Measurements from ENCODE around the gene DROSHA. TPM values are rescaled to one million over a fixed set of nuclear protein-coding genes. Genes with fewer than 3 reads are reported as not detected.

Gene DROSHA
- total RNA-seq, 1 experiment from 2014 or later: 58.3 TPM

- Histone ChIP-seq H3K27me3 (ENCODE audit: low read length) (no peaks in the 10 kb centered on the region), H3K36me3 (ENCODE audit: insufficient read depth, low read length) (peaks cover 33% of the 10 kb centered on the region; the same call in 1 of the 2 replicates), H3K4me2 (ENCODE audit: low read depth, low read length, poor library complexity, severe bottlenecking) (no peak overlapping the region), H3K9ac (ENCODE audit: low read length) (no peak overlapping the region), H3K9me3 (ENCODE audit: low read length) (no peaks in the 10 kb centered on the region), H3K4me1 (ENCODE audit: low read length) (no peaks in the 10 kb centered on the region), H3K79me2 (ENCODE audit: low read length) (0 out of 2 replicates have a peak, but pooled peaks cover 6% of the 10 kb centered on the region), H4K20me1 (ENCODE audit: insufficient read depth, low read depth, low read length) (no peaks in the 10 kb centered on the region), H2AFZ (ENCODE audit: low read length) (no peak overlapping the region), H3K9me2 (replicated peaks; ENCODE audit: insufficient read depth, low read length) (no peaks in the 10 kb centered on the region), H3K27ac (ENCODE audit: low read length) (no peak overlapping the region), H3K4me3 (ENCODE audit: low read length) (no peak overlapping the region)
- no peak for DNase-seq
These were observed 115.9 kb downstream of the DROSHA start for GRCh38 chr5:31415960-31416359.

DNA sequence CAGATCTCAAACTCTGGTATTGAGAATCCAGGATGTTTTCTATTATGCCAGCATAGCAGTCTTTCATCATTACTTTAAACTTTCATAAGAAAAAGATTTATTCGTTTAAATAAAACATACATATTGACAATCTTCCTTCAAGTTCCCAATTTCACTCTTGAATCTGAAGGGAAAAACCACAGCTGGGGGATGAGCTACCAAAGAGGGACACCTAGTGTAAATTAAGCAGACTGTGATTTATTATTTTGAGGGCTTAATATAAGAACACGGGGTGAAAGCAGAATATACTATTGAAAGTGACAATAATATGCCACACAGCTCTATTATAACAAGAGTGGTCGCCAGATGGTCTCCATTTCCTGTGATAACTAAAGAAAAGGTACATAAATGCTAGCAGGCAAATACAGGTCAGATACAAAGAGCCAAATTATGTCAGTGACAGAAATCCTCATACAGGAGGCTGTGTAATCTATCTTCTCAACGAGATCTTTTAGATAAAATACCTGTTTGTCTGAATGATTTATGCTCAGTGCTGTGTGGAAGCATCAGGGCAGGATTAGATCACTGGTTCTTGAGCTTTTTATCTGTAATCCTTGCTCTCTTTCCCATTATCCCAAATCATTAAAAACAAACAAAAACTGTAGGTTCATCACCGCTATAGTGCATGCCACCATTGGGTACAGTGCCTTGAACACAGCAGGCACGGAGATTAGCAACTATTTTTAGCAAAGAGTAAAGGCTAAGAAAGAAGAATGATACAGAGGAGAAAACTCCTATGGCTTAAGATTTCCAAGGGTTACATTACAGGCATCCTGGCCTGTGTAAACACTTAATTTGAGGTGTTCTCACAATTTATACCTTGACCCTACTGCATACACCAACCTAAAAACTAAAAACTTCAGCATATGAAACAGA, 116.6 kb downstream of the DROSHA start:
- no peaks in the 10 kb centered on the region for H3K27me3 ChIP-seq (ENCODE audit: low read length)
- peaks cover 29% of the 10 kb centered on the region; the same call in 1 of the 2 replicates for H3K36me3 ChIP-seq (ENCODE audit: insufficient read depth, low read length)
- H3K4me1 ChIP-seq (ENCODE audit: low read length): no peaks in the 10 kb centered on the region

DNA sequence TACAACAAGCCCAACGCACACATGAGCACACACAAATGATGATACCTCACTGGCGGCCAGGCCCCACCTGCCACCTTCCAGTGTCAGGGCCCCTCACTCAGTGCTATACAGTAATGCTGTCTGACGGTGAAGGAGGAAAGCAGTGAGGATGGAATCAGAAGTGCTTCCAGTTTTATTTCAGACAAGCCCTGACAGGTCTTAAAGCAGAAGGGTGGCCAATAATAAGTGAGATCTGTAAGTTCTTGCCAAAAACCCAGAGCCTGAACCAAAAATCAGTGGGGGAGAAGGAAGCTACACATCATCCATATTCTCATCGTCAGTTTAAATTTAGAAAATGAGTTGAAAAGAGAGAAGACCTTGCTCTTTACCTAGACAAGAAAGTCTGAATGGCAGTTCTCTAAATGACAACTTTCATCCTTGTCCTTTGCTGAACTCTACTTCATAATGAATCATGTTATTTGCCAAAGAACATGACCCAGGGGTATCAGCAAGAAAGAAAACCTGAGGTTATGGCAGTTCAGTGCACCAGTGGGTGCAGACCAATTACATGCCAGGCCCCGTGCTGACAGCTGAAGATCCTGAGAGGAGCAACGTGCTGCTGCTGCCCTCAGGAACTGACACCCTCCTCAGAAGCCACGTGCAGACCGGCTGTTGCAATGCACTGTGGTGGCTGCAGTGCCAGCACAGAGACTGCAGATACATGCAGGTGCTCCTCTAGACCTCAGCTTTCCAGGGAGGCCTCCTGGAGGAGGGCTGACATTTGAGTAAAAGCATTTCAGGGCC, 118.7 kb downstream of the DROSHA start:
- H3K36me3 ChIP-seq (ENCODE audit: insufficient read depth, low read length): peaks cover 38% of the 10 kb centered on the region; the same call in 1 of the 2 replicates
- DNase-seq: no peak
- H3K79me2 ChIP-seq (ENCODE audit: low read length): 0 out of 2 replicates have a peak, but pooled peaks cover 6% of the 10 kb centered on the region
- no peaks in the 10 kb centered on the region for H3K4me1 ChIP-seq (ENCODE audit: low read length)
- no peaks in the 10 kb centered on the region for H3K9me3 ChIP-seq (ENCODE audit: low read length)
- no peak overlapping the region for H3K9ac ChIP-seq (ENCODE audit: low read length)
- H4K20me1 ChIP-seq (ENCODE audit: insufficient read depth, low read depth, low read length): no peaks in the 10 kb centered on the region
- H3K27ac ChIP-seq (ENCODE audit: low read length): no peak overlapping the region
- H3K4me3 ChIP-seq (ENCODE audit: low read length): no peak overlapping the region
- no peaks in the 10 kb centered on the region for H3K9me2 ChIP-seq (replicated peaks; ENCODE audit: insufficient read depth, low read length)
- H3K4me2 ChIP-seq (ENCODE audit: low read depth, low read length, poor library complexity, severe bottlenecking): no peak overlapping the region
- H3K27me3 ChIP-seq (ENCODE audit: low read length): no peaks in the 10 kb centered on the region
- H2AFZ ChIP-seq (ENCODE audit: low read length): no peak overlapping the region

More for the DNA sequence above, 116.6 kb downstream of the DROSHA start:
- 0 out of 2 replicates have a peak, but pooled peaks cover 6% of the 10 kb centered on the region for H3K79me2 ChIP-seq (ENCODE audit: low read length)
- no peaks in the 10 kb centered on the region for H3K9me3 ChIP-seq (ENCODE audit: low read length)
- no peaks in the 10 kb centered on the region for H3K9me2 ChIP-seq (replicated peaks; ENCODE audit: insufficient read depth, low read length)
- no peak overlapping the region for H3K9ac ChIP-seq (ENCODE audit: low read length)
- H2AFZ ChIP-seq (ENCODE audit: low read length): no peak overlapping the region
- no peak for DNase-seq
- H3K4me2 ChIP-seq (ENCODE audit: low read depth, low read length, poor library complexity, severe bottlenecking): no peak overlapping the region
- H3K27ac ChIP-seq (ENCODE audit: low read length): no peak overlapping the region
- no peaks in the 10 kb centered on the region for H4K20me1 ChIP-seq (ENCODE audit: insufficient read depth, low read depth, low read length)
- H3K4me3 ChIP-seq (ENCODE audit: low read length): no peak overlapping the region

DNA sequence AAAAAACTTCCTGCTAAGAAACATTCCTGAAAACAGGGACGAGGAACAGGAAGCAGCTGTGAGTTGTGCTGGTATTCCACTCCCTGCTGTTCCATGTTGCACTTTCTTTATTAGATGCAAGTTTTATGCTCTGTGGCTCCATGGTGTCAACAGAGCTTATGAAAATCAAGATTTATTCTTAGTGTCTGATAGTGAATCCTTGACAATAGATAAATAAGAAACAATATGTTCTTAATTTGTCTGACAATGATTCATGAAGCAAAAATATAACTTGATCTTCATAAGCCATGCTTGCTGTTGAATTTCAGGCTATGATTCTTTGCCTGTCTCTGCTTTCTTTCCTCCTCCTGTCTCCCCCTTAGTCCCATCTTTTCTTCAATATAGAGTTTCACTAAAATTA, 119.6 kb downstream of the DROSHA start:
- Histone ChIP-seq H3K9me3 (ENCODE audit: low read length) (no peaks in the 10 kb centered on the region), H3K27me3 (ENCODE audit: low read length) (no peaks in the 10 kb centered on the region), H4K20me1 (ENCODE audit: insufficient read depth, low read depth, low read length) (no peaks in the 10 kb centered on the region), H3K9ac (ENCODE audit: low read length) (no peak overlapping the region), H3K4me2 (ENCODE audit: low read depth, low read length, poor library complexity, severe bottlenecking) (no peak overlapping the region), H3K4me3 (ENCODE audit: low read length) (no peak overlapping the region), H3K27ac (ENCODE audit: low read length) (no peak overlapping the region), H3K4me1 (ENCODE audit: low read length) (no peaks in the 10 kb centered on the region), H3K79me2 (ENCODE audit: low read length) (0 out of 2 replicates have a peak, but pooled peaks cover 6% of the 10 kb centered on the region), H2AFZ (ENCODE audit: low read length) (no peak overlapping the region), H3K9me2 (replicated peaks; ENCODE audit: insufficient read depth, low read length) (no peaks in the 10 kb centered on the region), H3K36me3 (ENCODE audit: insufficient read depth, low read length) (peaks cover 33% of the 10 kb centered on the region; the same call in 1 of the 2 replicates)
- no peak for DNase-seq

DNA sequence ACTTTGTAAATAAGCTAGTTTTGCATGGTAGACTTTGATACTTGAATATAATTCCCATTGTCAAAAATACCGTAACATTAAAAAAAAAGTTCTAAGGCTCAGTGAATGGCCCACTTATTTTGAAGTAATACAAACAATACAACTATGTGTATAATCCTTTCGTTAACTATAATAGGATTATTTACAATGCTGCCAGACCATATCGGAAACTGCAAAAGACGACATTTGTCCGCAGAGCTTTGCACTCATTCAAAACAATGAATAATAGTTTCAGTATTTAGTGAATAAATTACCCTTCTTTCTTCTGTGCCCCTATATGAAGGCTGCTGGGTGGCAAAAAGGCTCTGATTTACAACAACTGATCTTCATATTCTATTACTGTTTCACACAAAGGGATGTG, 121.8 kb downstream of the DROSHA start:
- no peak for DNase-seq
- no peak overlapping the region for H3K27ac ChIP-seq (ENCODE audit: low read length)
- peaks cover 42% of the 10 kb centered on the region; the same call in 1 of the 2 replicates for H3K36me3 ChIP-seq (ENCODE audit: insufficient read depth, low read length)
- H3K4me2 ChIP-seq (ENCODE audit: low read depth, low read length, poor library complexity, severe bottlenecking): no peak overlapping the region
- H3K79me2 ChIP-seq (ENCODE audit: low read length): 0 out of 2 replicates have a peak, but pooled peaks cover under 1% of the 10 kb centered on the region
- no peak overlapping the region for H3K9ac ChIP-seq (ENCODE audit: low read length)
- no peaks in the 10 kb centered on the region for H3K27me3 ChIP-seq (ENCODE audit: low read length)
- no peaks in the 10 kb centered on the region for H3K9me2 ChIP-seq (replicated peaks; ENCODE audit: insufficient read depth, low read length)
- H3K4me3 ChIP-seq (ENCODE audit: low read length): no peak overlapping the region
- H4K20me1 ChIP-seq (ENCODE audit: insufficient read depth, low read depth, low read length): no peaks in the 10 kb centered on the region
- H3K9me3 ChIP-seq (ENCODE audit: low read length): no peaks in the 10 kb centered on the region
- H3K4me1 ChIP-seq (ENCODE audit: low read length): no peaks in the 10 kb centered on the region
- no peak overlapping the region for H2AFZ ChIP-seq (ENCODE audit: low read length)

DNA sequence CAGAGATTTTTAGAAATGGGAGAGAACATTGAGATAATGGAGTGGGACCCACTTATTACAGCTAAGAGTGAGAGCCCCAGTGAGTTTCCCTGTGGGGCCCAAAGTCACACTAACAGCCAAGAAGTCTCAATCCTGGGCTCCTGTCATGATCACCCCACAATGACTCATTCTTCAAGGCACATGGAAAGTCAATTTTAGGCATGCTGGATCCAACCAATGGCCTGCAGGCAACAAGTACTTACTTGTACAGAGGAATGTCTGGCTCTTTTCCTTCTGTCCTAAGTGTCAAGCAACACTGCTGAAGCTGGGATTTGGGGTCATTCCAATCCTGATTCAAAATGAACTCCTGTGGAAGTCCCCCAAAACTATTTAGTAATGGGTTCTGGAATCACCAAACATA, 123.1 kb downstream of the DROSHA start:
- Histone ChIP-seq H3K36me3 (ENCODE audit: insufficient read depth, low read length) (peaks cover 42% of the 10 kb centered on the region; the same call in 1 of the 2 replicates), H3K4me3 (ENCODE audit: low read length) (no peak overlapping the region), H2AFZ (ENCODE audit: low read length) (no peak overlapping the region), H3K27ac (ENCODE audit: low read length) (no peak overlapping the region), H3K79me2 (ENCODE audit: low read length) (no peaks in the 10 kb centered on the region), H3K4me2 (ENCODE audit: low read depth, low read length, poor library complexity, severe bottlenecking) (no peak overlapping the region), H3K27me3 (ENCODE audit: low read length) (no peaks in the 10 kb centered on the region), H3K9me3 (ENCODE audit: low read length) (no peaks in the 10 kb centered on the region), H3K9me2 (replicated peaks; ENCODE audit: insufficient read depth, low read length) (no peaks in the 10 kb centered on the region), H3K9ac (ENCODE audit: low read length) (no peak overlapping the region), H4K20me1 (ENCODE audit: insufficient read depth, low read depth, low read length) (no peaks in the 10 kb centered on the region), H3K4me1 (ENCODE audit: low read length) (no peaks in the 10 kb centered on the region)
- DNase-seq: no peak

GRCh38 chr5:31407921-31408693, 123.8 kb downstream of the DROSHA start:
- H3K36me3 ChIP-seq (ENCODE audit: insufficient read depth, low read length): peaks cover 42% of the 10 kb centered on the region; the same call in 1 of the 2 replicates

More at GRCh38 chr5:31407921-31408693, 123.8 kb downstream of the DROSHA start:
- Histone ChIP-seq H3K4me2 (ENCODE audit: low read depth, low read length, poor library complexity, severe bottlenecking) (no peak overlapping the region), H3K9ac (ENCODE audit: low read length) (no peak overlapping the region), H3K4me3 (ENCODE audit: low read length) (no peak overlapping the region), H3K79me2 (ENCODE audit: low read length) (no peaks in the 10 kb centered on the region), H3K9me3 (ENCODE audit: low read length) (no peaks in the 10 kb centered on the region), H3K27me3 (ENCODE audit: low read length) (no peaks in the 10 kb centered on the region), H3K9me2 (replicated peaks; ENCODE audit: insufficient read depth, low read length) (no peaks in the 10 kb centered on the region), H3K27ac (ENCODE audit: low read length) (no peak overlapping the region), H4K20me1 (ENCODE audit: insufficient read depth, low read depth, low read length) (no peaks in the 10 kb centered on the region), H3K4me1 (ENCODE audit: low read length) (no peaks in the 10 kb centered on the region), H2AFZ (ENCODE audit: low read length) (no peak overlapping the region)
- DNase-seq: no peak

All from Karpas-422 (cell line).